ENCODE measurements around the gene OSMR. TPM values are rescaled to one million over a fixed set of nuclear protein-coding genes. Genes with fewer than 3 reads are reported as not detected.

OSMR gene
- total RNA-seq, 3 donors from 2014 or later, result 3.3 to 24.9 (median 13.0) TPM

GRCh38 chr5:38940230-38940858 is 94.5 kb downstream of the OSMR start:
- no peaks in the 10 kb centered on the region for H3K4me1 ChIP-seq (ENCODE audit: low read depth)
- no peak for TF ChIP-seq CTCF (IDR thresholded peaks at IDR 0.05)
- intact Hi-C loops (cut with DNase I, micrococcal nuclease), result no loop called here
- no peak for ATAC-seq
- DNase-seq, result no peak
- no peaks in the 10 kb centered on the region for H3K36me3 ChIP-seq (ENCODE audit: low read depth)
- no peaks in the 10 kb centered on the region for H3K9me3 ChIP-seq
- no peak overlapping the region for H3K4me3 ChIP-seq

- no peak overlapping the region for H3K4me3 ChIP-seq
- no peaks in the 10 kb centered on the region for H3K36me3 ChIP-seq (ENCODE audit: low read depth)
- no peak for DNase-seq
- no peaks in the 10 kb centered on the region for H3K9me3 ChIP-seq
- no peaks in the 10 kb centered on the region for H3K4me1 ChIP-seq (ENCODE audit: low read depth)
- no peak for ATAC-seq
- no peak for TF ChIP-seq CTCF (IDR thresholded peaks at IDR 0.05)
- intact Hi-C loops (cut with DNase I, micrococcal nuclease), result no loop called here
Measured at GRCh38 chr5:38941912-38942311, 96.1 kb downstream of the OSMR start.

GRCh38 chr5:38944282-38944681 is 98.5 kb downstream of the OSMR start:
- DNase-seq (no peak), ATAC-seq (no peak)
- peaks cover 4% of the 10 kb centered on the region for H3K36me3 ChIP-seq (ENCODE audit: low read depth)
- H3K4me1 ChIP-seq (ENCODE audit: low read depth), result no peaks in the 10 kb centered on the region
- no peak for TF ChIP-seq CTCF (IDR thresholded peaks at IDR 0.05)
- no peaks in the 10 kb centered on the region for H3K9me3 ChIP-seq
- intact Hi-C loops (cut with DNase I, micrococcal nuclease), result no loop called here
- no peak overlapping the region for H3K4me3 ChIP-seq

- Histone ChIP-seq H3K9me3 (no peaks in the 10 kb centered on the region), H3K4me1 (ENCODE audit: low read depth) (no peaks in the 10 kb centered on the region), H3K36me3 (ENCODE audit: low read depth) (peaks cover 8% of the 10 kb centered on the region), H3K4me3 (no peak overlapping the region)
- ATAC-seq (no peak), DNase-seq (no peak)
- TF ChIP-seq CTCF (IDR thresholded peaks at IDR 0.05), result no peak
- intact Hi-C loops (cut with DNase I, micrococcal nuclease), result no loop called here
Measured at GRCh38 chr5:38948501-38948900, 102.7 kb downstream of the OSMR start.

GRCh38 chr5:38953426-38954012 is 107.7 kb downstream of the OSMR start:
- intact Hi-C loops (cut with DNase I, micrococcal nuclease), result no loop called here
- H3K4me3 ChIP-seq, result no peak overlapping the region
- no peaks in the 10 kb centered on the region for H3K4me1 ChIP-seq (ENCODE audit: low read depth)
- ATAC-seq, result no peak
- no peaks in the 10 kb centered on the region for H3K9me3 ChIP-seq
- DNase-seq, result no peak
- H3K36me3 ChIP-seq (ENCODE audit: low read depth), result peaks cover 8% of the 10 kb centered on the region
- no peak for TF ChIP-seq CTCF (IDR thresholded peaks at IDR 0.05)
